ENCODE measurements around the gene ZNF133. TPM values are rescaled to one million over a fixed set of nuclear protein-coding genes. Genes with fewer than 3 reads are reported as not detected.

The ZNF133 gene
- total RNA-seq, 1 experiment from 2014 or later = 22.8 TPM

GRCh38 chr20:18259730-18260129 is 28.6 kb upstream of the ZNF133 start:
- Histone ChIP-seq H3K4me3 (no peak overlapping the region), H3K27me3 (ENCODE audit: insufficient read depth, low read depth) (no peaks in the 10 kb centered on the region), H3K36me3 (ENCODE audit: low read depth) (no peaks in the 10 kb centered on the region), H3K9me2 (ENCODE audit: insufficient read depth) (no peaks in the 10 kb centered on the region), H4K20me1 (ENCODE audit: insufficient read depth) (no peaks in the 10 kb centered on the region), H3K27ac (peak overlapping the region; percentile 33), H2AFZ (no peak overlapping the region), H3K4me1 (replicated peaks; ENCODE audit: insufficient read depth) (peaks cover 42% of the 10 kb centered on the region), H3K4me2 (peak overlapping the region; percentile 48), H3K9me3 (ENCODE audit: insufficient read depth, low read depth) (no peaks in the 10 kb centered on the region), H3K79me2 (ENCODE audit: low read depth) (no peaks in the 10 kb centered on the region), H3F3A (ENCODE audit: insufficient read depth, low read depth) (peaks cover 24% of the 10 kb centered on the region)
- intact Hi-C loops (cut with micrococcal nuclease; ENCODE audit: unreplicated experiment) = no loop called here
- ChIA-PET POLR2A (ENCODE audit: unreplicated experiment) (interaction anchor here (0.6 kb wide), 1 partner anchor 62 kb away, joined by 5 read pairs; no protein-coding TSS in a partner anchor), CTCF (interaction anchor here (0.6 to 1.0 kb wide), 3 partner anchors 29 to 84 kb away, joined by 3 to 7 read pairs (median 5); partner anchors contain the start of gene ZNF133)
- DNase-seq = peak; percentile 48 to 94
- TF ChIP-seq EZH2 (IDR thresholded peaks at IDR 0.05; ENCODE audit: low read depth) (no peak), CTCF (conservative IDR thresholded peaks at IDR 0.05) (no peak)
- no TSS peak for BruUV-seq (replicated peaks)

GRCh38 chr20:18263723-18264122 is 24.6 kb upstream of the ZNF133 start:
- no peaks in the 10 kb centered on the region for H3K79me2 ChIP-seq (ENCODE audit: low read depth)
- no peaks in the 10 kb centered on the region for H3K36me3 ChIP-seq (ENCODE audit: low read depth)
- ChIA-PET POLR2A (ENCODE audit: unreplicated experiment) (interaction anchor here (0.5 to 0.8 kb wide), 2 partner anchors 66 to 262 kb away, joined by 4 to 6 read pairs; no protein-coding TSS in a partner anchor), CTCF (interaction anchor here (0.7 kb wide), 1 partner anchor 13 kb away, joined by 3 read pairs; no protein-coding TSS in a partner anchor)
- H3K4me1 ChIP-seq (replicated peaks; ENCODE audit: insufficient read depth) = peaks cover 42% of the 10 kb centered on the region
- H4K20me1 ChIP-seq (ENCODE audit: insufficient read depth) = no peaks in the 10 kb centered on the region
- peak overlapping the region; percentile 58 for H3K27ac ChIP-seq
- no peak overlapping the region for H3K4me3 ChIP-seq
- peak overlapping the region; percentile 47 for H3K4me2 ChIP-seq
- H3F3A ChIP-seq (ENCODE audit: insufficient read depth, low read depth) = peaks cover 28% of the 10 kb centered on the region
- H3K9me3 ChIP-seq (ENCODE audit: insufficient read depth, low read depth) = no peaks in the 10 kb centered on the region
- BruUV-seq (replicated peaks) = no TSS peak
- H2AFZ ChIP-seq = no peak overlapping the region
- intact Hi-C loops (cut with micrococcal nuclease; ENCODE audit: unreplicated experiment) = loop anchor here (1.0 kb wide), 2 partner anchors 11 to 66 kb away; no protein-coding TSS in a partner anchor
- peak; percentile 80 to 94 for DNase-seq
- TF ChIP-seq CTCF (conservative IDR thresholded peaks at IDR 0.05) (no peak), EZH2 (IDR thresholded peaks at IDR 0.05; ENCODE audit: low read depth) (no peak)
- no peaks in the 10 kb centered on the region for H3K27me3 ChIP-seq (ENCODE audit: insufficient read depth, low read depth)
- no peaks in the 10 kb centered on the region for H3K9me2 ChIP-seq (ENCODE audit: insufficient read depth)

GRCh38 chr20:18265441-18265840 is 22.9 kb upstream of the ZNF133 start:
- DNase-seq = no peak
- no peaks in the 10 kb centered on the region for H3K27me3 ChIP-seq (ENCODE audit: insufficient read depth, low read depth)
- no peak overlapping the region for H3K4me3 ChIP-seq
- H3K79me2 ChIP-seq (ENCODE audit: low read depth) = no peaks in the 10 kb centered on the region
- ChIA-PET CTCF (no interaction called here), POLR2A (ENCODE audit: unreplicated experiment) (no interaction called here)
- H3K9me3 ChIP-seq (ENCODE audit: insufficient read depth, low read depth) = no peaks in the 10 kb centered on the region
- peaks cover 22% of the 10 kb centered on the region for H3F3A ChIP-seq (ENCODE audit: insufficient read depth, low read depth)
- no peak overlapping the region for H2AFZ ChIP-seq
- intact Hi-C loops (cut with micrococcal nuclease; ENCODE audit: unreplicated experiment) = no loop called here
- BruUV-seq (replicated peaks) = no TSS peak
- no peaks in the 10 kb centered on the region for H4K20me1 ChIP-seq (ENCODE audit: insufficient read depth)
- peaks cover 29% of the 10 kb centered on the region for H3K4me1 ChIP-seq (replicated peaks; ENCODE audit: insufficient read depth)
- TF ChIP-seq EZH2 (IDR thresholded peaks at IDR 0.05; ENCODE audit: low read depth) (no peak), CTCF (conservative IDR thresholded peaks at IDR 0.05) (no peak)
- H3K36me3 ChIP-seq (ENCODE audit: low read depth) = no peaks in the 10 kb centered on the region
- no peak overlapping the region for H3K4me2 ChIP-seq
- no peaks in the 10 kb centered on the region for H3K9me2 ChIP-seq (ENCODE audit: insufficient read depth)
- no peak overlapping the region for H3K27ac ChIP-seq

Data from PC-9 (cell line).